ENCODE results near the gene SIX5. TPM values are rescaled to one million over a fixed set of nuclear protein-coding genes. Genes with fewer than 3 reads are reported as not detected.
A peak's percentile ranks its signal among the peaks of the same experiment; 100 is the strongest.

Gene SIX5
- polyA plus RNA-seq, 1 donor = 9.3 TPM

DNA sequence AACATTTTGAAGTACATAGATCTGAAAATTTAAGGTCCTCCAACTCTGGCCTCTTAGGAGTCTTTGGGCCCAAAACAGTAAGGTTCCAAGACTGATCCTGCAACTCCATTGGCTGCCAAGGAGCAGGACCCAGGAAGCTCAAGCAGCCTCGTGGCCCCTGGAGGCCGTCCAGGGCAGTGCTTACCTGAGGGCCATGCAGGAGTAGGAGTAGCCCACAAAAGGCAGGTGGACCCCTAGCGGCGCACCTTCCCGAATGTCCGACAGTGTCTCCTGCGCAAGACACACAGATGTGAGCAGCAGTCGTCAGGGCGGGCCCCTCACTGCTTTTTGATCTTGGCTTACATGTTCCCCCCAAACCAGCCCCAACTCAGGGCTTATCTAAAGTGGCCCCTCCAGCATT is 5.7 kb upstream of the SIX5 start:
- Histone ChIP-seq H3K36me3 (ENCODE audit: control insufficient read depth, insufficient read depth, low read length) (peaks cover 32% of the 10 kb centered on the region), H3K4me1 (ENCODE audit: control insufficient read depth, insufficient read depth, low read length) (peaks cover 49% of the 10 kb centered on the region), H3K27me3 (ENCODE audit: control insufficient read depth, insufficient read depth, low read length) (no peaks in the 10 kb centered on the region), H3K4me3 (ENCODE audit: low read length) (no peak overlapping the region), H3K9me3 (ENCODE audit: control insufficient read depth, low read depth, low read length) (peaks cover 5% of the 10 kb centered on the region), H3K27ac (ENCODE audit: low read length) (peak overlapping the region; percentile 0)
- DNase-seq = peak in 1 of 2 donors; percentile 55
- no CpG with 5 or more reads among the region's 9 CpGs for WGBS (ENCODE audit: insufficient coverage, low lambda C conversion rate)

DNA sequence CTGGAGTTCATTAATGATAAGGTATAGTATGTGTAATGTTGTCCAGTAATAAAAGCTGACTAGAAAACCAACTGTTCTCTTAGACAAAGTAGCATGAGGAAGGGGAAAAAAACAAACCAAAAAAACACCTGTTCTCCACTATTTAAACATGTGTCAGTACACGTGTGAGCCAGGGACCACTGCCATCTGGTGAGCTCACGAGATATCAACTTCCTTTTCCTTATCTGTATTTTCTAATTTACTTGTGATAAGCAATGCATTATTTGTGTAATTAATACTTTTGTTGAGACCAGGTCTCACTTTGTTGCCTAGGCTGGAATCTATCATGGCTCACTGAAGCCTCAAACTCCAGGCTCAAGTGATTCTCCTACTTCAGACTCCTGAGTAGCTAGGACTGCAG is 4.3 kb upstream of the SIX5 start:
- Histone ChIP-seq H3K4me3 (ENCODE audit: low read length) (no peak overlapping the region), H3K27ac (ENCODE audit: low read length) (no peak overlapping the region), H3K27me3 (ENCODE audit: control insufficient read depth, insufficient read depth, low read length) (no peaks in the 10 kb centered on the region), H3K4me1 (ENCODE audit: control insufficient read depth, insufficient read depth, low read length) (peaks cover 41% of the 10 kb centered on the region), H3K36me3 (ENCODE audit: control insufficient read depth, insufficient read depth, low read length) (peaks cover 25% of the 10 kb centered on the region), H3K9me3 (ENCODE audit: control insufficient read depth, low read depth, low read length) (peaks cover 5% of the 10 kb centered on the region)
- peak in 1 of 2 donors; percentile 46 for DNase-seq
- no CpG with 5 or more reads among the region's 2 CpGs for WGBS (ENCODE audit: insufficient coverage, low lambda C conversion rate)

DNA sequence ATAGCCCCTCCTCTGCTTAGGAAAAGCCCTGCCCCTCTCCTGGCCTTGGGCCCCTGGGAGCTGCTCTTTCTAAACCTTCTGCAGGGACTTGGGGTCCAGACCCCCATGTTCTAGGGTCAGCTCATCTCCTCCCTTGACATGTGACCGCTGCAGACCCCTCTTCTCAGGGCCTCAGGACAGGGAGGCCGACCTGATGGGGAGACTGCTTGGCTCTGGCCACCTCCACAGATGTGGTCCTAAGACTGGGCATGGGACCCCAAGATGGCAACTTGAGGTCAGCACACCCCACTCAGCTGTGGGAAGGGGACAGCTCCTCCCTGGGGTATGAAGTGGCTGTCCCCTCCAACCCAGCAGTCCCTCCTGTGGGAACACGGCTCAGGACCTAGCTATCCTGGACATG is 3.9 kb upstream of the SIX5 start:
- H3K36me3 ChIP-seq (ENCODE audit: control insufficient read depth, insufficient read depth, low read length) = peaks cover 20% of the 10 kb centered on the region
- H3K9me3 ChIP-seq (ENCODE audit: control insufficient read depth, low read depth, low read length) = peaks cover 5% of the 10 kb centered on the region
- no peaks in the 10 kb centered on the region for H3K27me3 ChIP-seq (ENCODE audit: control insufficient read depth, insufficient read depth, low read length)
- no peak overlapping the region for H3K4me3 ChIP-seq (ENCODE audit: low read length)
- no CpG with 5 or more reads among the region's 3 CpGs for WGBS (ENCODE audit: insufficient coverage, low lambda C conversion rate)
- peaks cover 39% of the 10 kb centered on the region for H3K4me1 ChIP-seq (ENCODE audit: control insufficient read depth, insufficient read depth, low read length)
- H3K27ac ChIP-seq (ENCODE audit: low read length) = no peak overlapping the region
- no peak for DNase-seq

DNA sequence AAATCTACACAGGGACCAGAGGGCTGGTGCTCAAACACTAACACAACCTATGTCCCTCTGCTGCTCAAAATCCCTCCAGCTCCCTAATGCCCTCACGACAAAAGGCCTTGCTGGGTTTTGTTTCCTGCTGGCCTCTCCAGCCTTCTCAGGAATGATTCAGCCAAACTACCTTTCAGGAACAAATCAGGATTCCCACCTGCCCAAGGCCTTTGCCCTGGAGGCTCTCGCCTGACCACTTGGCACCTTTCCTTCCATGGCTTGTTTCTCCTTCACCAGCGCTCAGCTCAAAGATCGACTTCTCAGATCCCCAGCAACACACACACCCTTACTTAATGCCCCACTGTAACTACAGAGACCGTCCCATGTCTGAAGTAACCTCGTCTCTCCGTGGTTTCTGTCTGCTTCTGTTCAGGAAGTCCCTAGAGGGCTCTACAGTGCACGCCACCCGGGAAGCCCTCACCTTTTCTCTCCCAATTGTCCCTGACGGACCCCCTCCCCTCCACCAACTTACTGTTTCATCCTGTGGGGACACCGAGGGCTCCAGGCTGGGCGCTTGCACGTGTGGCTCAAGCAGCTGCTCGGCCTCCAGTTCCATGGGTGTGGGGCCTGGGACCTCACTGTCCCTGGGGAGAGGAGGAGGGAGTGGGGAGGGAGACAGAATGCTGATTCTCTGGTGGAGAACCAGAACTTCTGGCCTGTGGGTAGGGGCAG is 3.2 kb upstream of the SIX5 start:
- WGBS (ENCODE audit: insufficient coverage, low lambda C conversion rate) = 100% methylated on average over 1 of the region's 14 CpGs
- Histone ChIP-seq H3K4me3 (ENCODE audit: low read length) (no peak overlapping the region), H3K36me3 (ENCODE audit: control insufficient read depth, insufficient read depth, low read length) (peaks cover 14% of the 10 kb centered on the region), H3K9me3 (ENCODE audit: control insufficient read depth, low read depth, low read length) (peaks cover 5% of the 10 kb centered on the region), H3K27me3 (ENCODE audit: control insufficient read depth, insufficient read depth, low read length) (no peaks in the 10 kb centered on the region), H3K4me1 (ENCODE audit: control insufficient read depth, insufficient read depth, low read length) (peaks cover 43% of the 10 kb centered on the region), H3K27ac (ENCODE audit: low read length) (peak overlapping the region; percentile 6)
- peak in 1 of 2 donors; percentile 17 for DNase-seq

DNA sequence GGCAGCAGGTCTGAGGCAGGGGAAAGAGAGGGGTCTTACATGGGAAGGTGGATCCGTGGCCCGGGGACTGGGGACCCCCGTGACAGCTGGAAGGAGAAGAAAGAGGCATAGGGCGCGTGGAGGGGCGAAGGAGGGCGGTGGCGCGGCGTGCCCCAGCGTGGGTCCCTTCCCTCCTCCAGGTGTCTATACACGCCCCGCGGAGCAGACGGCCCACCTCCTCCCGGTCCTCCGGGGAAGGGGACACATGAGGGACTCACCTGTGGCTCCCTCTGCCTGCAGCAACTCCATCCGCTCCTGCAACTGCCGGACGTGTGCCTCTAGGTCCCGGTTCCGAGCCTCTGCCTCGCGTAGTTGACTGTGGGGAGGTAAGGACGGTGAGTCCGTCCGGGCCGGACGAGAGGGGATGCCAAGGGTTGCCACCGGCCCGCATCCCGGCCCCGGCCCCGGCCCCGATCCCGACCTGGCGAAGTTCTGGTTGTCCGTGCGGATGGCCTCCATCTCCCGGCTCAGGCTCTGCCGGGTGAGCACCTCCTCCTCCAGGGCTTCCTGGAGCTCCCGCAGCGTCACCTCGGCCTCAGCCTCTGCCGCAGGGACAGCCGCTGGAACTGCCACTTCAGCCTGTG is 2.4 kb upstream of the SIX5 start:
- Histone ChIP-seq H3K36me3 (ENCODE audit: control insufficient read depth, insufficient read depth, low read length) (peaks cover 6% of the 10 kb centered on the region), H3K4me1 (ENCODE audit: control insufficient read depth, insufficient read depth, low read length) (peaks cover 51% of the 10 kb centered on the region), H3K9me3 (ENCODE audit: control insufficient read depth, low read depth, low read length) (peaks cover 9% of the 10 kb centered on the region), H3K27me3 (ENCODE audit: control insufficient read depth, insufficient read depth, low read length) (no peaks in the 10 kb centered on the region), H3K27ac (ENCODE audit: low read length) (peak overlapping the region; percentile 98), H3K4me3 (ENCODE audit: low read length) (peak overlapping the region; percentile 40)
- no CpG with 5 or more reads among the region's 46 CpGs for WGBS (ENCODE audit: insufficient coverage, low lambda C conversion rate)
- DNase-seq = peak in 1 of 2 donors; percentile 18

DNA sequence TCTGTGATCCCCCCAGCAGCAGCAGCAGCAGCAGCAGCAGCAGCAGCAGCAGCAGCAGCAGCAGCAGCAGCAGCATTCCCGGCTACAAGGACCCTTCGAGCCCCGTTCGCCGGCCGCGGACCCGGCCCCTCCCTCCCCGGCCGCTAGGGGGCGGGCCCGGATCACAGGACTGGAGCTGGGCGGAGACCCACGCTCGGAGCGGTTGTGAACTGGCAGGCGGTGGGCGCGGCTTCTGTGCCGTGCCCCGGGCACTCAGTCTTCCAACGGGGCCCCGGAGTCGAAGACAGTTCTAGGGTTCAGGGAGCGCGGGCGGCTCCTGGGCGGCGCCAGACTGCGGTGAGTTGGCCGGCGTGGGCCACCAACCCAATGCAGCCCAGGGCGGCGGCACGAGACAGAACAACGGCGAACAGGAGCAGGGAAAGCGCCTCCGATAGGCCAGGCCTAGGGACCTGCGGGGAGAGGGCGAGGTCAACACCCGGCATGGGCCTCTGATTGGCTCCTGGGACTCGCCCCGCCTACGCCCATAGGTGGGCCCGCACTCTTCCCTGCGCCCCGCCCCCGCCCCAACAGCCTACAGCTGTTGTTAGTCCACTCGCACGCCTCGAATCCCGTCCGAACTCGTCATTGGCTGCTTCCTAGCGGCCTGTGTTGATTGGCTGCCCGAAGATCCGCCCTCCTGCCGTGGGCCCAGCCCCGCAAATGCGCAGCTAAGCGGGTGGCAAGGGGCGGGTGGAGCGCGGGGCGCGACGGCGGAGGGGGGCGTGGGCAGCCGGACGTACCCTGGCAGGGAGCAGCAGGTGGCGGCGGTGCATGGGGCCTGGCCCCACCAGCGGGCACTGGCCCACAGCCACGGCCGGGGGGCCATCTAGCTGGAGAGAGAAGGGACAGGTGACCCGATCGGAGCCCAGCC is 1.4 kb upstream of the SIX5 start:
- Histone ChIP-seq H3K4me1 (ENCODE audit: control insufficient read depth, insufficient read depth, low read length) (peaks cover 59% of the 10 kb centered on the region), H3K36me3 (ENCODE audit: control insufficient read depth, insufficient read depth, low read length) (peaks cover 6% of the 10 kb centered on the region), H3K4me3 (ENCODE audit: low read length) (peak overlapping the region; percentile 68), H3K27me3 (ENCODE audit: control insufficient read depth, insufficient read depth, low read length) (no peaks in the 10 kb centered on the region), H3K27ac (ENCODE audit: low read length) (peak overlapping the region; percentile 98), H3K9me3 (ENCODE audit: control insufficient read depth, low read depth, low read length) (peaks cover 9% of the 10 kb centered on the region)
- WGBS (ENCODE audit: insufficient coverage, low lambda C conversion rate) = no CpG with 5 or more reads among the region's 79 CpGs
- peak; percentile 97 to 99 for DNase-seq

DNA sequence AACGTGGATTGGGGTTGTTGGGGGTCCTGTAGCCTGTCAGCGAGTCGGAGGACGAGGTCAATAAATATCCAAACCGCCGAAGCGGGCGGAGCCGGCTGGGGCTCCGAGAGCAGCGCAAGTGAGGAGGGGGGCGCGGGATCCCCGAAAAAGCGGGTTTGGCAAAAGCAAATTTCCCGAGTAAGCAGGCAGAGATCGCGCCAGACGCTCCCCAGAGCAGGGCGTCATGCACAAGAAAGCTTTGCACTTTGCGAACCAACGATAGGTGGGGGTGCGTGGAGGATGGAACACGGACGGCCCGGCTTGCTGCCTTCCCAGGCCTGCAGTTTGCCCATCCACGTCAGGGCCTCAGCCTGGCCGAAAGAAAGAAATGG is 754 bp upstream of the SIX5 start:
- H3K4me3 ChIP-seq (ENCODE audit: low read length) = peak overlapping the region; percentile 68
- peak in 1 of 2 donors; percentile 76 for DNase-seq
- WGBS (ENCODE audit: insufficient coverage, low lambda C conversion rate) = no CpG with 5 or more reads among the region's 28 CpGs
- peaks cover 11% of the 10 kb centered on the region for H3K36me3 ChIP-seq (ENCODE audit: control insufficient read depth, insufficient read depth, low read length)
- peaks cover 9% of the 10 kb centered on the region for H3K9me3 ChIP-seq (ENCODE audit: control insufficient read depth, low read depth, low read length)
- peaks cover 55% of the 10 kb centered on the region for H3K4me1 ChIP-seq (ENCODE audit: control insufficient read depth, insufficient read depth, low read length)
- no peaks in the 10 kb centered on the region for H3K27me3 ChIP-seq (ENCODE audit: control insufficient read depth, insufficient read depth, low read length)
- peak overlapping the region; percentile 98 for H3K27ac ChIP-seq (ENCODE audit: low read length)

DNA sequence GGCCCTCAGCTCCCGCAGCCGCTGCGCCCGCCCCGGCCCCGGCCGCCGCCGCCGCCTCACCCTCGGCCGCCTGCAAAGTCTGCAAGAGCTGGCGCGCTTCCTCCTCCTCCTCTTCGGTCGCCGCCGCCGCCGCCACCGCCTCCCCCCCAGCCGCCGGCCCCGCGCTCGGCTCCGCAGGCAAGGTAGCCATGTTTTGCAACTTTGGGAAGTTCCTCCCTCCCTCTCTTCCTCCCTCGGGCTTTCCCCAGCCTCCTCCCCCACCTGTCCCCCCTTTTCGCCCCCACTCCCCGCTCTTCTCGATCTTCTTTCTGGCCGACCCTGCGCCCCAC is 433 bp downstream of the SIX5 start:
- Histone ChIP-seq H3K27me3 (ENCODE audit: control insufficient read depth, insufficient read depth, low read length) (peaks cover 8% of the 10 kb centered on the region), H3K4me3 (ENCODE audit: low read length) (peak overlapping the region; percentile 86), H3K27ac (ENCODE audit: low read length) (peak overlapping the region; percentile 96), H3K36me3 (ENCODE audit: control insufficient read depth, insufficient read depth, low read length) (peaks cover 11% of the 10 kb centered on the region), H3K9me3 (ENCODE audit: control insufficient read depth, low read depth, low read length) (peaks cover 9% of the 10 kb centered on the region), H3K4me1 (ENCODE audit: control insufficient read depth, insufficient read depth, low read length) (peaks cover 58% of the 10 kb centered on the region)
- no CpG with 5 or more reads among the region's 33 CpGs for WGBS (ENCODE audit: insufficient coverage, low lambda C conversion rate)
- DNase-seq = no peak

DNA sequence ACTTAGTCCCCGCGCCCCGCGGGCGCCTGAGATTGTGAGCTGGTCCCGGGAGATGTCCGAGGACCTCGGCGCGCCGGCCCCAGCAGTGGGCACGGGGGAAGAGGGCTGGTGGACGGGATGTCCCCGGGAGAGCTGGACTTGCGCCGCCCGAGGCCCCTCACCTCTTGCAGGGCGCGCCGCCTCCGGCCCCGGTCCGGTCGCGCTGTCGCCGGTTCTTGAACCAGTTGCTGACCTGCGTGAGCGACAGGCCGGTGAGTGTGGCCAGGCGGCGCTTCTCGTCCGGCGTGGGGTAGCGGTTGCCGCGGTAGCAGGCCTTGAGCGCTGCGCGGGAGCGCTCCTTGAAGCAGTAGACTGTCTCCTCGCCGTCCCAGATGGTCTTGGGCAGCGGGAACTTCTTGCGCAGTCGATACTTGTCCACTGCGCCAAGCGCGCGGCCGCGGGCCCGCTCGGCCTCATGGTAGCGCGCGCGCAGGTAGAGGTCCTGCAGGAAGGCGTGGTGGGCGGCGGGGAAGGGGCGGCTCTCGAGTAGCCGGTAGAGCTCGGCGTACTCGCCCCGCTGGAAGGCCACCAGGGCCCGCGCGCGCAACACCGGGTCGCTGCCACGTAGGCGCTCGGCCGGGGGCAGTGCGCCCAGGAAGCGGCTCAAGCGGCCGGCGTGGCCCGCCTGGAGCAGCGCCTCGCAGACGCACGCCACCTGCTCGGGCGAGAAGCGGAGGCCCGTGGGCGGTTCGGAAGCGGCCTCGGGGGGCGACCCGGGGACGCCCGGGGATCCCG is 984 bp downstream of the SIX5 start:
- Histone ChIP-seq H3K9me3 (ENCODE audit: control insufficient read depth, low read depth, low read length) (peaks cover 9% of the 10 kb centered on the region), H3K27ac (ENCODE audit: low read length) (peak overlapping the region; percentile 71), H3K27me3 (ENCODE audit: control insufficient read depth, insufficient read depth, low read length) (peaks cover 9% of the 10 kb centered on the region), H3K4me1 (ENCODE audit: control insufficient read depth, insufficient read depth, low read length) (peaks cover 55% of the 10 kb centered on the region), H3K36me3 (ENCODE audit: control insufficient read depth, insufficient read depth, low read length) (peaks cover 11% of the 10 kb centered on the region), H3K4me3 (ENCODE audit: low read length) (peak overlapping the region; percentile 67)
- no CpG with 5 or more reads among the region's 102 CpGs for WGBS (ENCODE audit: insufficient coverage, low lambda C conversion rate)
- DNase-seq = peak in 1 of 2 donors; percentile 75
